Gastroesophageal sphincter (tissue), 4 donors: ENCODE measurements around the gene TMIE. TPM values are rescaled to one million over a fixed set of nuclear protein-coding genes. Genes with fewer than 3 reads are reported as not detected.

ENCODE experiments used
- ATAC-seq: fragments of 150-250 bp; one replicate; pipeline ENCODE4 v1.9.1; 2016; ENCODE audit warnings: mild to moderate bottlenecking, moderate library complexity
- H3K27ac ChIP-seq, 4 donors: fragments of 200-600 bp; sonication (generic) in 3 of 4; 1 replicate in 3 of 4; 2 replicates in 1 of 4; pipeline ENCODE4 v1.5.1; 2016 to 2019
- H3K27me3 ChIP-seq: fragments of 200-600 bp; sonication (generic); one replicate; pipeline ENCODE4 v1.5.1; 2019
- H3K36me3 ChIP-seq, 2 donors: fragments of 200-600 bp; sonication (generic); one replicate each; pipeline ENCODE4 v1.5.1; 2019; ENCODE audit warnings: control low read depth in 1 of 2
- H3K4me1 ChIP-seq, 3 donors: fragments of 200-600 bp; sonication (generic); 1 replicate in 2 of 3; 2 replicates in 1 of 3; pipeline ENCODE4 v1.5.1; 2016 to 2019; ENCODE audit warnings: control low read depth in 2 of 3
- H3K4me3 ChIP-seq, 2 donors: fragments of 200-600 bp; sonication (generic); one replicate each; pipeline ENCODE4 v1.5.1; 2019; ENCODE audit warnings: mild to moderate bottlenecking in 1 of 2, moderate library complexity in 1 of 2
- H3K9me3 ChIP-seq, 3 donors: fragments of 200-600 bp; sonication (generic); one replicate each; pipeline ENCODE4 v1.5.1; 2017 to 2019; ENCODE audit warnings: control low read depth in 2 of 3
- EP300 ChIP-seq: sonication (generic); formaldehyde crosslinking; IDR thresholded peaks from one replicate; pipeline ENCODE4 v1.6.1; 2017; ENCODE audit warnings: antibody characterized with exemption, mild to moderate bottlenecking
- POLR2A ChIP-seq, 2 donors: fragments of 450-650 bp; IDR thresholded peaks; one replicate each; pipeline ENCODE4 v1.6.1; 2017; ENCODE audit warnings: antibody characterized with exemption in 2 of 2, mild to moderate bottlenecking in 2 of 2, moderate library complexity in 1 of 2
- POLR2AphosphoS5 ChIP-seq: sonication (generic); formaldehyde crosslinking; IDR thresholded peaks from one replicate; pipeline ENCODE4 v1.6.1; 2017; ENCODE audit warnings: antibody characterized with exemption
- WGBS, 2 donors: methylation state at CpG; one replicate each; pipeline ENCODE4 v1.1.5; 2018; ENCODE audit warnings: low coverage in 1 of 2; 5-methylcytosine and 5-hydroxymethylcytosine counted together
- total RNA-seq, 4 donors: library from RNA; depleted of rRNA; stranded (reverse); fragments of >200 nt; gene quantifications; one replicate each; pipeline ENCODE4 v1.1.0, GENCODE V29; 2016
- TF ChIP-seq, protein P1 (sequence below), 4 experiments: fragments of 200-600 bp in 2 of 4; fragments of 450-650 bp in 2 of 4; sonication (generic) in 1 of 4; IDR thresholded peaks; one replicate each; pipeline ENCODE4 v1.5.1; 2017 to 2019; ENCODE audit warnings: antibody characterized with exemption in 4 of 4, mild to moderate bottlenecking in 2 of 4, moderate library complexity in 2 of 4

The TMIE gene
- total RNA-seq, 4 donors from 2014 or later: 0.15 to 1.4 (median 0.69) TPM; not detected in 1

DNA sequence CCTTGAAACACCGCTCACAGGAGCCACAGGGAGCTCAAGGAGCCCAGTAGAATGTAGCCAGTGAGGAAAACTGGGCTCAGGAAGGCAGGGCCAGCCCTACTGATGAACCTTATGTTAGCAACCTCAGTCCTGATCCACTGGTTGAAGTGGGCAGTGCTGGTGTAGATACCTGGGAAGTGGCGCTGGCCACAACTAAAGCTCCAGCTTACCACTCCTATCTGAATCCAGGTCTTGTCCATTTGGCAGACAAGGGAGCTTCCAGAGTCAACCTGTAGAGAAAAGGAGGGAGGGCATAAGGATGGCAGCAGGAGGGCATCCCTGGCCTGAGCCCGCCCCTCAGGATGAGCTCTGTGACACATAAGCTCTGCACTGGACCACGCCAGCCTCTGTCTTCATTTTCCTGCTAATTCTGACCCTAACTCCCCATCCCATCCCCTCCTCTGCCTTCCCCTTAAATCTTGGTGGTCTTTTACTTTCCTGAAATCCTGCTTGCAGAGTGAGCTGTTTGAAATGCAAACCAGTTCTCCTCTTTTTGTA, 18.6 kb downstream of the TMIE start:
- ATAC-seq: no peak
- Histone ChIP-seq H3K4me3 (no peak overlapping the region), H3K27ac (no peak overlapping the region), H3K4me1 (no peaks in the 10 kb centered on the region), H3K36me3 (no peaks in the 10 kb centered on the region), H3K9me3 (no peaks in the 10 kb centered on the region), H3K27me3 (peaks cover 37% of the 10 kb centered on the region)
- 50 to 91% methylated on average over 1 to 3 of the region's 4 CpGs for WGBS, 2 donors
- TF ChIP-seq EP300 (no peak), POLR2AphosphoS5 (no peak), POLR2A (IDR thresholded peaks at IDR 0.05) (no peak)
- TF ChIP-seq, protein P1, sequence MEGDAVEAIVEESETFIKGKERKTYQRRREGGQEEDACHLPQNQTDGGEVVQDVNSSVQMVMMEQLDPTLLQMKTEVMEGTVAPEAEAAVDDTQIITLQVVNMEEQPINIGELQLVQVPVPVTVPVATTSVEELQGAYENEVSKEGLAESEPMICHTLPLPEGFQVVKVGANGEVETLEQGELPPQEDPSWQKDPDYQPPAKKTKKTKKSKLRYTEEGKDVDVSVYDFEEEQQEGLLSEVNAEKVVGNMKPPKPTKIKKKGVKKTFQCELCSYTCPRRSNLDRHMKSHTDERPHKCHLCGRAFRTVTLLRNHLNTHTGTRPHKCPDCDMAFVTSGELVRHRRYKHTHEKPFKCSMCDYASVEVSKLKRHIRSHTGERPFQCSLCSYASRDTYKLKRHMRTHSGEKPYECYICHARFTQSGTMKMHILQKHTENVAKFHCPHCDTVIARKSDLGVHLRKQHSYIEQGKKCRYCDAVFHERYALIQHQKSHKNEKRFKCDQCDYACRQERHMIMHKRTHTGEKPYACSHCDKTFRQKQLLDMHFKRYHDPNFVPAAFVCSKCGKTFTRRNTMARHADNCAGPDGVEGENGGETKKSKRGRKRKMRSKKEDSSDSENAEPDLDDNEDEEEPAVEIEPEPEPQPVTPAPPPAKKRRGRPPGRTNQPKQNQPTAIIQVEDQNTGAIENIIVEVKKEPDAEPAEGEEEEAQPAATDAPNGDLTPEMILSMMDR (IDR thresholded peaks at IDR 0.05): no peak

DNA sequence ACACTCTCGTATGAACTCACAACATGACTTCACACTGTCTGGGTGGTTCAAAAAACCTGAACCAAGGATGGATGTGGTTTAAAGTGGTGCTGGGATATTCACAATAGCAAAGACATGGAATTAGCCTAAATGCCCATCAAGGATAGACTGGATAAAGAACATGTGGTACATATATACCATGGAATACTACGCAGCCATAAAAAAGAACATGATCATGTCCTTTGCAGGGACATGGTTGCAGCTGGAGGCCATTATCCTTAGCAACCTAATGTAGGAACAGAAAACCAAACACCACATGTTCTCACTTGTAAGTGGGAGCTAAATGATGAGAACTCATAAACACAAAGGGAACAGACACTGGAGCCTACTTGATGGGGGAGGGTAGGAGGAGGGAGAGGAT, 19.8 kb downstream of the TMIE start:
- Histone ChIP-seq H3K4me1 (no peaks in the 10 kb centered on the region), H3K27me3 (peaks cover 32% of the 10 kb centered on the region), H3K9me3 (no peaks in the 10 kb centered on the region), H3K4me3 (no peak overlapping the region), H3K27ac (no peak overlapping the region), H3K36me3 (no peaks in the 10 kb centered on the region)
- 63 to 70% methylated on average over 2 of the region's 2 CpGs for WGBS, 2 donors
- ATAC-seq: no peak
- TF ChIP-seq EP300 (no peak), POLR2A (IDR thresholded peaks at IDR 0.05) (no peak), POLR2AphosphoS5 (no peak)
- TF ChIP-seq, protein P1 (IDR thresholded peaks at IDR 0.05): no peak

DNA sequence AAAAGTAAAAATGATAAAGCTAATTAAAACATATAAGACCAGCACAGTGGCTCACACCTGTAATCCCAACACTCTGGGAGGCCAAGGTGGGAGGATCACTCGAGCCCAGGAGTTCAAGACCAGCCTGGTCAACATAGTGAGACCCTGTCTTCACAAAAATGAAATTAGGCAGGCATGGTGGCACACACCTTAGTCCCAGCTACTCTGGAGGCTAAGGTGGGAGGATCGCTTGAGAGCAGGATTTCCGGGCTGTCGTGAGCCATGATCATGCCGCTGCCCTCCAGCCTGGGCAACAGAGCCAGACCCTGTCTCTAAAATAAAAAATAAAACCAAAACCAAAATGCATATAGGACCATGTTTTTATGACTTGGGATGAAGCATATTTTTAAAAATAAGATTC, 21.3 kb downstream of the TMIE start:
- no peaks in the 10 kb centered on the region for H3K4me1 ChIP-seq
- no peak for ATAC-seq
- no peaks in the 10 kb centered on the region for H3K9me3 ChIP-seq
- no peak overlapping the region for H3K27ac ChIP-seq
- 88 to 91% methylated on average over 2 to 5 of the region's 5 CpGs for WGBS, 2 donors
- no peak overlapping the region for H3K4me3 ChIP-seq
- H3K27me3 ChIP-seq: peaks cover 23% of the 10 kb centered on the region
- H3K36me3 ChIP-seq: no peaks in the 10 kb centered on the region
- TF ChIP-seq POLR2AphosphoS5: no peak
- no peak for TF ChIP-seq EP300
- TF ChIP-seq POLR2A (IDR thresholded peaks at IDR 0.05): no peak
- TF ChIP-seq, protein P1 (IDR thresholded peaks at IDR 0.05): no peak

DNA sequence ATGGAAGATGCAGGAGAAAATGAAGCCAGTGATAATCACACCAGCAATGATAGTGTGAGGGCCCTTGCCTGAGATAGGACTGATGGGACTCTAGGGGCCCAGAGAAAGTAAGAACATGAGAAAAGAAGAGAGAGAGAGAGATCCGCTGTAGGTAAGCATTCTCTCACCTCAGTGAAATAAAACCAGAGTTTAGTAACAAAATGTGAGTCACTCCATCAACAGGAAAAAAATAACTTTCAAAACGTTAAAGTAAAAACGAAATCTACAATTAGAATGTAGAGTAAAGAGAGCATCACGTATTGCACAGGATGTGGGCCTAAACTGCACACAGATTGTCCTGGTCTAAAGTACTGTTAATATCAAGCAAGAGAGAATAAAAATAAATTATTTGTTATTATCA, 23.2 kb downstream of the TMIE start:
- H3K9me3 ChIP-seq: no peaks in the 10 kb centered on the region
- H3K4me3 ChIP-seq: no peak overlapping the region
- H3K27me3 ChIP-seq: peaks cover 4% of the 10 kb centered on the region
- H3K36me3 ChIP-seq: no peaks in the 10 kb centered on the region
- H3K27ac ChIP-seq: no peak overlapping the region
- no peak for TF ChIP-seq POLR2AphosphoS5
- TF ChIP-seq, protein P1 (IDR thresholded peaks at IDR 0.05): no peak
- no peak for TF ChIP-seq POLR2A (IDR thresholded peaks at IDR 0.05)
- no peak for TF ChIP-seq EP300
- 51 to 78% methylated on average over 4 of the region's 4 CpGs for WGBS, 2 donors
- ATAC-seq: no peak
- no peaks in the 10 kb centered on the region for H3K4me1 ChIP-seq

DNA sequence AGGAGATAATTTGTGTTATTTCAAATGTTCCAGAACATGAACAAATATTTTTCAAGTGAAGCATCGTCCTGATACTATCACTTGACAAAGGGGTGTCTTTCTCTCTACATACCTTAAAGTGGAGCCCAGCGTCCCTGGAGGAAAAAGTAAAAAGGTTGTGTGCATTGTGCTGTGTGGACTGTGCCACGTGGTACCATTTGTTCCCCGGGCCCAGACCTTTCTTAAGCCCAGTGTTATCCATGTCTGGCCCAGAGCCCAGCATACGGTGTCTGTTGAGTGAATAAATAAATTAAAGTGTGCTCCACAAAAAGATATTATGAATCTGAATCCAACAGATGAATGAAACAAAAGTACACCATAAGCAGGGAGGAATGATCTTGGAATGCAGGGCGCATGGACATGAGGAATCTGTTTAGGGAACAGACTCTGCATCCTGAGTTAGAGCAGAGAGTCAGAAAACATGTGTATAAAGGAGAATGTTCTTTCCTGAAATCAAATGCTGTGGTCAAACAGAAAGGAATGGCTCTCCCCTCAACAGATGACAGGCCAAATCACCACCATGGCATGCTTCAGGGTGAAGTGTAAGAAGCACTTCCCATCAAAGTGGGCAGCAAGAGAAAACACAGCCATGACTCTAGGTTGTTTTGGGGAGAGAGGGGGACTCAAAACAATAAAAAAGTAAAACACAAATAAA, 24.6 kb downstream of the TMIE start:
- Histone ChIP-seq H3K4me3 (no peak overlapping the region), H3K4me1 (no peaks in the 10 kb centered on the region), H3K27ac (no peak overlapping the region), H3K27me3 (peaks cover 4% of the 10 kb centered on the region), H3K9me3 (no peaks in the 10 kb centered on the region), H3K36me3 (no peaks in the 10 kb centered on the region)
- 20 to 31% methylated on average over 6 of the region's 6 CpGs for WGBS, 2 donors
- no peak for ATAC-seq
- TF ChIP-seq POLR2A (IDR thresholded peaks at IDR 0.05) (no peak), EP300 (no peak), POLR2AphosphoS5 (no peak)
- TF ChIP-seq, protein P1 (IDR thresholded peaks at IDR 0.05): no peak
